HAP-1 (cell line): ENCODE results near the gene SNX25.
"Not testable (repeated sequence)": the region's sequence is repeated elsewhere in the genome, so short reads cannot be mapped to it uniquely, and the experiment has no call there.

Experiments used
- DNase-seq, 2 experiments: peaks; one replicate each; pipeline ENCODE4 v3.0.0-alpha.2; 2016 to 2020; ENCODE audit warnings: low spot score in 2 of 2
- H3K27me3 ChIP-seq: fragments of 250-450 bp; sonication (Bioruptor Pico); 2 replicates; pipeline ENCODE4 v1.5.1; 2020; ENCODE audit warnings: low read depth, mild to moderate bottlenecking, moderate library complexity
- H3K36me3 ChIP-seq: fragments of 250-450 bp; sonication (Bioruptor Pico); replicated peaks from 2 replicates; pipeline ENCODE4 v1.5.1; 2020; ENCODE audit warnings: mild to moderate bottlenecking
- H3K4me1 ChIP-seq: fragments of 250-450 bp; sonication (Bioruptor Pico); 2 replicates; pipeline ENCODE4 v1.5.1; 2020; ENCODE audit warnings: mild to moderate bottlenecking
- H3K4me3 ChIP-seq: fragments of 250-450 bp; sonication (Bioruptor Pico); 2 replicates; pipeline ENCODE4 v1.5.1; 2020; ENCODE audit warnings: mild to moderate bottlenecking, moderate library complexity
- H3K9me3 ChIP-seq: fragments of 250-450 bp; sonication (Bioruptor Pico); 2 replicates; pipeline ENCODE4 v1.5.1; 2020; ENCODE audit warnings: mild to moderate bottlenecking, moderate library complexity
- in situ Hi-C: fragments of 300-500 bp; cut with MboI; formaldehyde crosslinking; loops from 3 replicates; pipeline ENCODE4 v1.14.3; 2020; ENCODE audit warnings: low sequenced_read_pairs, inconsistent platforms, mixed read lengths

SNX25 gene

DNA sequence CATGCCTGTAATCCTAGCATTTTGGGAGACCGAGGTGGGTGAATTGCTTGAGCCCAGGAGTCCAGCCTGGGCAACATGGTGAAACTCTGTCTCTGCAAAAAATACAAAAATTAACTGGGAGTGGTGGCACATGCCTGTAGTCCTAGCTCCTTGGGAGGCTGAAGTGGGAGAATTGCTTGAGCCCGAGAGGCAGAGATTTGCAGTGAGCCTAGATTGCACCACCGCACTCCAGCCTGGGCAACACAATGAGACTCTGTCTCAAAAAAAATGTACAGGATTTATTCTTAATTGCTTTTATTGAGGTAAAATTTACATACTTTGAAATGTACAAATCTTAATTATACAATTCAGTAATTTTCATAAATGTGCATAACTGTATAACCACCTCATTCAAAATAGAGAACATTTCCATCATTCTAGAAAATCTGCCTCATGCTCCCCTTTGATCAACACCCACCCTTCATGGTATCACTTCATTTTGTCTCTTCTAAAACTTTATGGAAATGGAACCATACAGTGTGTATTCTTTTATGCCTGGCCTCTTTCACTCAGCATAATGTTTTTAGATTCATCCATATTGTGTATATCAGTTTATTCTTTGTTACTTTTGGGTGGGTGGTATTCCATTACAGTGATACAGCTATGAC, 39.1 kb downstream of the SNX25 start:
- no peak for DNase-seq
- H3K4me1 ChIP-seq, result peaks cover 26% of the 10 kb centered on the region
- in situ Hi-C loops, result no loop called here
- no peaks in the 10 kb centered on the region for H3K27me3 ChIP-seq
- no peak overlapping the region for H3K4me3 ChIP-seq
- H3K9me3 ChIP-seq, result no peaks in the 10 kb centered on the region
- H3K36me3 ChIP-seq, result no peaks in the 10 kb centered on the region

DNA sequence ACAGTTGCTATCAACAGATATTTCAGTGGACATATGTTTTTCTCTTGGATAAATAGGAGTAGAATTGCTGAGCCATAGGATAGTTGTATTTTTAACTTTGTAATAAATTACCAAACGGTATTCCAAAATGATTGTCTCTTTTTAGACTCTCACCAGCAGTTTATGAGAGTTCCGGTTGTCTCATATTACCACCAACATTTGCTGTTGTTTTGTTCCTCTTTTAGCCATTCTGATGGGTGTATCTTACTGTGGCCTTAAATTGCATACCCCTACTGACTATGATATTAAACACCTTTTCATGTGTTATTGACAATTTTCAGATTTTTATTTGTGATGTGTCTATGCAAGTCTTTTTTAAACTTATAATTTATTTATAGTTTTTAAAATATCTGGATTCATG, 39.7 kb downstream of the SNX25 start:
- no peak for DNase-seq
- in situ Hi-C loops, result no loop called here
- Histone ChIP-seq H3K36me3 (no peaks in the 10 kb centered on the region), H3K4me3 (no peak overlapping the region), H3K9me3 (no peaks in the 10 kb centered on the region), H3K4me1 (peaks cover 26% of the 10 kb centered on the region), H3K27me3 (no peaks in the 10 kb centered on the region)

GRCh38 chr4:185254434-185254833, 45.0 kb downstream of the SNX25 start:
- Histone ChIP-seq H3K27me3 (no peaks in the 10 kb centered on the region), H3K9me3 (no peaks in the 10 kb centered on the region), H3K36me3 (no peaks in the 10 kb centered on the region), H3K4me3 (no peak overlapping the region), H3K4me1 (peaks cover 11% of the 10 kb centered on the region)
- no peak for DNase-seq
- in situ Hi-C loops, result no loop called here

GRCh38 chr4:185255868-185256267, 46.5 kb downstream of the SNX25 start:
- Histone ChIP-seq H3K4me1 (peaks cover 13% of the 10 kb centered on the region), H3K4me3 (no peak overlapping the region)
- in situ Hi-C loops, result no loop called here

GRCh38 chr4:185256446-185256845, 47.0 kb downstream of the SNX25 start:
- peaks cover 13% of the 10 kb centered on the region for H3K4me1 ChIP-seq
- in situ Hi-C loops, result no loop called here

More at GRCh38 chr4:185255868-185256267, 46.5 kb downstream of the SNX25 start:
- Histone ChIP-seq H3K27me3 (no peaks in the 10 kb centered on the region), H3K36me3 (no peaks in the 10 kb centered on the region), H3K9me3 (no peaks in the 10 kb centered on the region)
- DNase-seq, result no peak

DNA sequence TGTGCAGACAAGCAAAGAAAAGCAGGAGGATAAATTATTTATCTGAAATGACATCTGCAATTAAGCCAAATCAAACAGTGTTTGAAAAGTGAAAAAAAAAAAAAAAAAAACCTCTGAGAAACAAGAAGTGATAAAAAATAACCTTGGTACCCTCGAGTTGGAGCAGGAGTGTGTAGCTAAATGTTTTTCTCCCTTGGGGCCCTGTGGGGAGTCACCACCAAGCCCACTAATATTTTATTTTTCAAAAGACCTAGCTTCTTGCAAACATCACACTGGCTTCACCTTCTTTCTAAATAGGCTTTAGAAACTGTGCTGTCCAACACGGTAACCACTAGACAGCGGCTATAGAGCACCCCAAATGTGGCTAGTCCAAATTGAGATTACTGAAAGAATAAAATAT, 47.7 kb downstream of the SNX25 start:
- no peaks in the 10 kb centered on the region for H3K9me3 ChIP-seq
- H3K27me3 ChIP-seq, result no peaks in the 10 kb centered on the region
- no peak overlapping the region for H3K4me3 ChIP-seq
- no peak for DNase-seq
- H3K36me3 ChIP-seq, result no peaks in the 10 kb centered on the region
- peaks cover 7% of the 10 kb centered on the region for H3K4me1 ChIP-seq
- in situ Hi-C loops, result no loop called here

More at GRCh38 chr4:185256446-185256845, 47.0 kb downstream of the SNX25 start:
- Histone ChIP-seq H3K27me3 (no peaks in the 10 kb centered on the region), H3K4me3 (no peak overlapping the region), H3K9me3 (no peaks in the 10 kb centered on the region), H3K36me3 (no peaks in the 10 kb centered on the region)
- no peak for DNase-seq

GRCh38 chr4:185257694-185258093, 48.3 kb downstream of the SNX25 start:
- in situ Hi-C loops, result no loop called here
- DNase-seq, result no peak
- Histone ChIP-seq H3K9me3 (no peaks in the 10 kb centered on the region), H3K27me3 (no peaks in the 10 kb centered on the region), H3K4me3 (no peak overlapping the region), H3K36me3 (no peaks in the 10 kb centered on the region), H3K4me1 (peaks cover 6% of the 10 kb centered on the region; the same call in 1 of the 2 replicates)

DNA sequence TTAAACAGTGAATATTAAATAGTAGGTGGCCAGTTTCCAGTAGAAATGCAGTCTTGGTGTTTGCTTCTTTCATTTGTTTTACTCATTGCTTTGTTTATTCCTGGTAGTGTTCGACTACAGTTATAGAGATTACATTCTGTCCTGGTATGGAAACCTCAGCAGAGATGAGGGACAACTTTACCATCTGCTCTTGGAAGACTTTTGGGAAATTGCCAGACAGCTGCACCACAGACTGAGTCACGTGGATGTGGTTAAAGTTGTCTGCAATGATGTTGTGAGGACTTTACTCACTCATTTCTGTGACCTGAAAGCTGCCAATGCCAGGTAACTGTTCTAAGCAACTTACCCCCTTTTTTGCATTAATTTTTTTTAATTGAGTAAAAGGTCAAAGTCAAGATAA, 49.3 kb downstream of the SNX25 start:
- DNase-seq, H3K4me1 ChIP-seq, H3K9me3 ChIP-seq, H3K36me3 ChIP-seq, H3K27me3 ChIP-seq, H3K4me3 ChIP-seq, in situ Hi-C loops: not testable (repeated sequence)

GRCh38 chr4:185259719-185260118, 50.3 kb downstream of the SNX25 start:
- H3K4me3 ChIP-seq, result no peak overlapping the region
- peaks cover 6% of the 10 kb centered on the region; the same call in 1 of the 2 replicates for H3K4me1 ChIP-seq
- in situ Hi-C loops, result no loop called here
- no peaks in the 10 kb centered on the region for H3K9me3 ChIP-seq
- H3K36me3 ChIP-seq, result no peaks in the 10 kb centered on the region
- no peak for DNase-seq
- H3K27me3 ChIP-seq, result no peaks in the 10 kb centered on the region

DNA sequence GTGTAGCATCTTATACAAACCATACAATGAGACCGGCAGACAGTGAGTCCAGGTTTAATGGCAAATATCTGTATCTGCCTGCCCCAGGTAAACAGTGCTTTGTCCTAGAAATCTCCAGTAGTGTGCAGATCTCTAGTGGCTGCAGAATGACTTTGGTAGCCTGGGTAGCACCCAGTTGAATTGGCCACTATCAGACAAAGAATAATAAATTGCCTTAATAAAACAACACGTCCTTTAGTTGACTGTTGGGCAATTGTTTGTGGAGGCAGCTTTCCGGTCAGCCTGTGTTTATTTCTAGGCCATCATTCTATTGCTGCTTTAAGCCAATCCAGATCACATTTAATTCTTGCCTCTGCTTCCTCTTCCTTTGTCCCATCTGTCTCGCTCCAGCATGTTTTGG, 52.5 kb downstream of the SNX25 start:
- no peaks in the 10 kb centered on the region for H3K27me3 ChIP-seq
- no peak overlapping the region for H3K4me3 ChIP-seq
- in situ Hi-C loops, result no loop called here
- H3K36me3 ChIP-seq, result no peaks in the 10 kb centered on the region; the same call in 1 of the 2 replicates
- H3K9me3 ChIP-seq, result no peaks in the 10 kb centered on the region
- H3K4me1 ChIP-seq, result peaks cover 6% of the 10 kb centered on the region; the same call in 1 of the 2 replicates
- DNase-seq, result no peak

DNA sequence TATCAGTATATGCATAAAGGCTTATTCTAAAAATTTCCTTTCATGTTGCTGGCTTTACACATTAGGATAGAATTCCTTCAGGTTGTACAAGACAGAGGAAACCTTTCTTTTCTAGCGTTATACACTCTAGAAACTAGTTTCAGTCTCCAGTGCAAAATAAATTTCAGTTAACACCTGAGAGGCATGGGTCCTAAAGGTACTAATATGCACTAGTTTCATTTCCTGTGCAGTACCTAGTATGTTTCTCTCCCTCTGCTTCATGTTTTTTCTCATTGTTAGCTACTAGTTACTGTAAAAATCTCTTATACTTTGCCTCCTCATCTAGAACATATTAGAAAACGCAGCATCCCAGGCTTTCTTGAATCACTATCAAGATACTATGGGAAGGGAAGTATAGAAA, 54.0 kb downstream of the SNX25 start:
- H3K4me1 ChIP-seq, result peaks cover 6% of the 10 kb centered on the region; the same call in 1 of the 2 replicates
- no peaks in the 10 kb centered on the region for H3K9me3 ChIP-seq
- H3K36me3 ChIP-seq, result no peaks in the 10 kb centered on the region; the same call in 1 of the 2 replicates
- in situ Hi-C loops, result no loop called here
- H3K27me3 ChIP-seq, result no peaks in the 10 kb centered on the region
- no peak overlapping the region for H3K4me3 ChIP-seq
- no peak for DNase-seq

GRCh38 chr4:185265942-185266341, 56.5 kb downstream of the SNX25 start:
- Histone ChIP-seq H3K9me3 (no peaks in the 10 kb centered on the region), H3K4me1 (no peaks in the 10 kb centered on the region), H3K4me3 (no peak overlapping the region), H3K27me3 (no peaks in the 10 kb centered on the region), H3K36me3 (no peaks in the 10 kb centered on the region; the same call in 1 of the 2 replicates)
- in situ Hi-C loops, result no loop called here
- no peak for DNase-seq

- no peaks in the 10 kb centered on the region; the same call in 1 of the 2 replicates for H3K36me3 ChIP-seq
- no peaks in the 10 kb centered on the region for H3K4me1 ChIP-seq
Measured at GRCh38 chr4:185269286-185269685, 59.9 kb downstream of the SNX25 start.

GRCh38 chr4:185270037-185270436, 60.6 kb downstream of the SNX25 start:
- Histone ChIP-seq H3K4me1 (no peaks in the 10 kb centered on the region), H3K4me3 (no peak overlapping the region), H3K27me3 (no peaks in the 10 kb centered on the region), H3K36me3 (no peaks in the 10 kb centered on the region; the same call in 1 of the 2 replicates), H3K9me3 (no peaks in the 10 kb centered on the region)
- in situ Hi-C loops, result no loop called here
- DNase-seq, result no peak

More at GRCh38 chr4:185269286-185269685, 59.9 kb downstream of the SNX25 start:
- Histone ChIP-seq H3K9me3 (no peaks in the 10 kb centered on the region), H3K4me3 (no peak overlapping the region), H3K27me3 (no peaks in the 10 kb centered on the region)
- in situ Hi-C loops, result no loop called here
- no peak for DNase-seq

- Histone ChIP-seq H3K9me3 (no peaks in the 10 kb centered on the region), H3K4me3 (no peak overlapping the region), H3K4me1 (no peaks in the 10 kb centered on the region), H3K27me3 (no peaks in the 10 kb centered on the region), H3K36me3 (no peaks in the 10 kb centered on the region; the same call in 1 of the 2 replicates)
- no peak for DNase-seq
- in situ Hi-C loops, result no loop called here
Measured at GRCh38 chr4:185270885-185271284, 61.5 kb downstream of the SNX25 start.
